ENCODE measurements around the gene PRKCH. TPM values are rescaled to one million over a fixed set of nuclear protein-coding genes. Genes with fewer than 3 reads are reported as not detected.

PRKCH gene
- polyA plus RNA-seq, 3 donors: 3.6 to 6.2 (median 5.4) TPM

- Histone ChIP-seq H3K4me2 (replicated peaks; ENCODE audit: extremely low read depth, low read length, poor library complexity, severe bottlenecking) (no peak overlapping the region), H2AFZ (ENCODE audit: insufficient read depth, low read depth, low read length, poor library complexity, severe bottlenecking) (no peak overlapping the region), H3K9ac (ENCODE audit: insufficient read depth, low read length, poor library complexity, severe bottlenecking) (no peak overlapping the region), H3K27me3 (ENCODE audit: control insufficient read depth in 2 of 2, insufficient read depth in 2 of 2, low read length in 2 of 2) (no peaks in the 10 kb centered on the region), H4K20me1 (ENCODE audit: insufficient read depth, low read length) (no peaks in the 10 kb centered on the region), H3K79me2 (ENCODE audit: insufficient read depth, low read length) (peaks cover 29% of the 10 kb centered on the region), H3K4me3 (replicated peaks in 1 of 3; ENCODE audit: low read depth in 2 of 3, low read length in 3 of 3) (no peak overlapping the region), H3K36me3 (replicated peaks in 1 of 2; ENCODE audit: control insufficient read depth in 1 of 2, insufficient read depth in 2 of 2, low read length in 2 of 2) (no peaks in the 10 kb centered on the region), H3K27ac (ENCODE audit: low read depth in 1 of 2, low read length in 2 of 2) (no peak overlapping the region), H3K9me3 (replicated peaks in 1 of 2; ENCODE audit: control insufficient read depth in 1 of 2, insufficient read depth in 1 of 2, low read length in 2 of 2) (no peaks in the 10 kb centered on the region), H3K4me1 (ENCODE audit: control insufficient read depth in 1 of 2, insufficient read depth in 2 of 2, low read length in 2 of 2) (peaks cover 26 to 29% of the 10 kb centered on the region in 2 donors)
- H3K9me3 Mint-ChIP-seq: no peaks in the 10 kb centered on the region
- H3K36me3 Mint-ChIP-seq: peaks cover 0 to 3% of the 10 kb centered on the region in 2 donors
- DNase-seq: no peak
- H3K4me1 Mint-ChIP-seq: peaks cover 27% of the 10 kb centered on the region
- TF ChIP-seq CTCF (IDR thresholded peaks at IDR 0.05): no peak
- WGBS (ENCODE audit: insufficient coverage): no CpG with 5 or more reads among the region's 4 CpGs
- no peak overlapping the region for H3K4me3 Mint-ChIP-seq
- peaks cover 0 to 2% (median 1%) of the 10 kb centered on the region in 3 donors for H3K27me3 Mint-ChIP-seq (ENCODE audit: low read depth in 3 of 3)
- intact Hi-C loops (cut with micrococcal nuclease): no loop called here
- H3K27ac Mint-ChIP-seq: no peak overlapping the region
Observed at GRCh38 chr14:61331992-61332657, 10.7 kb downstream of the PRKCH start.

GRCh38 chr14:61332658-61333029, 11.3 kb downstream of the PRKCH start:
- Mint-ChIP-seq H3K9me3 (no peaks in the 10 kb centered on the region), H3K27ac (peak overlapping the region in 1 of 7 donors; percentile 27), H3K27me3 (ENCODE audit: low read depth in 3 of 3) (peaks cover 0 to 2% (median 1%) of the 10 kb centered on the region in 3 donors), H3K4me3 (no peak overlapping the region), H3K36me3 (peaks cover 0 to 3% of the 10 kb centered on the region in 2 donors), H3K4me1 (peaks cover 27% of the 10 kb centered on the region)
- no peak overlapping the region for H3K9ac ChIP-seq (ENCODE audit: insufficient read depth, low read length, poor library complexity, severe bottlenecking)
- no peak for TF ChIP-seq CTCF (IDR thresholded peaks at IDR 0.05)
- intact Hi-C loops (cut with micrococcal nuclease): no loop called here
- DNase-seq: no peak
- no peak overlapping the region for H3K27ac ChIP-seq (ENCODE audit: low read depth in 1 of 2, low read length in 2 of 2)
- H3K4me3 ChIP-seq (replicated peaks in 1 of 3; ENCODE audit: low read depth in 2 of 3, low read length in 3 of 3): no peak overlapping the region
- H3K27me3 ChIP-seq (ENCODE audit: control insufficient read depth in 2 of 2, insufficient read depth in 2 of 2, low read length in 2 of 2): no peaks in the 10 kb centered on the region
- peaks cover 26 to 29% of the 10 kb centered on the region in 2 donors for H3K4me1 ChIP-seq (ENCODE audit: control insufficient read depth in 1 of 2, insufficient read depth in 2 of 2, low read length in 2 of 2)
- no peaks in the 10 kb centered on the region for H3K36me3 ChIP-seq (replicated peaks in 1 of 2; ENCODE audit: control insufficient read depth in 1 of 2, insufficient read depth in 2 of 2, low read length in 2 of 2)
- no peaks in the 10 kb centered on the region for H3K9me3 ChIP-seq (replicated peaks in 1 of 2; ENCODE audit: control insufficient read depth in 1 of 2, insufficient read depth in 1 of 2, low read length in 2 of 2)
- 91% methylated on average over 3 of the region's 8 CpGs for WGBS (ENCODE audit: insufficient coverage)
- no peak overlapping the region for H3K4me2 ChIP-seq (replicated peaks; ENCODE audit: extremely low read depth, low read length, poor library complexity, severe bottlenecking)
- H4K20me1 ChIP-seq (ENCODE audit: insufficient read depth, low read length): no peaks in the 10 kb centered on the region
- peaks cover 24% of the 10 kb centered on the region for H3K79me2 ChIP-seq (ENCODE audit: insufficient read depth, low read length)
- no peak overlapping the region for H2AFZ ChIP-seq (ENCODE audit: insufficient read depth, low read depth, low read length, poor library complexity, severe bottlenecking)

All from CD14-positive monocyte (primary cell).